ENCODE measurements around the gene P2RX5. TPM values are rescaled to one million over a fixed set of nuclear protein-coding genes. Genes with fewer than 3 reads are reported as not detected.
A peak's percentile ranks its signal among the peaks of the same experiment; 100 is the strongest.
"Not testable (repeated sequence)": the region's sequence is repeated elsewhere in the genome, so short reads cannot be mapped to it uniquely, and the experiment has no call there.

The P2RX5 gene
- total and polyA plus RNA-seq, 5 experiments from 2014 or later: 15.6 to 23.7 (median 22.1) TPM

- not testable (repeated sequence) for H3K9me3 Mint-ChIP-seq, H3K36me3 Mint-ChIP-seq, H3K27me3 Mint-ChIP-seq, H3K4me3 Mint-ChIP-seq, ATAC-seq, DNase-seq, H3K27ac Mint-ChIP-seq
- peaks cover 4 to 25% (median 10%) of the 10 kb centered on the region in 4 donors for H3K4me1 Mint-ChIP-seq
- POLR2A ChIA-PET: interaction anchor here (0.9 to 1.4 kb wide), 2 partner anchors 43 to 45 kb away, joined by 3 to 4 read pairs; no protein-coding TSS in a partner anchor
These were observed 32.1 kb upstream of the P2RX5 start for GRCh38 chr17:3728099-3728498.

GRCh38 chr17:3727041-3727440 is 31.1 kb upstream of the P2RX5 start:
- Mint-ChIP-seq H3K27me3 (no peaks in the 10 kb centered on the region), H3K4me3 (peak overlapping the region in 1 of 10 donors; percentile 4), H3K4me1 (peaks cover 11 to 29% (median 20%) of the 10 kb centered on the region in 4 donors), H3K9me3 (no peaks in the 10 kb centered on the region), H3K36me3 (no peaks in the 10 kb centered on the region), H3K27ac (no peak overlapping the region)
- ATAC-seq (no peak), DNase-seq (no peak)
- POLR2A ChIA-PET: interaction anchor here (1.4 kb wide), 1 partner anchor 44 kb away, joined by 3 read pairs; no protein-coding TSS in a partner anchor

DNA sequence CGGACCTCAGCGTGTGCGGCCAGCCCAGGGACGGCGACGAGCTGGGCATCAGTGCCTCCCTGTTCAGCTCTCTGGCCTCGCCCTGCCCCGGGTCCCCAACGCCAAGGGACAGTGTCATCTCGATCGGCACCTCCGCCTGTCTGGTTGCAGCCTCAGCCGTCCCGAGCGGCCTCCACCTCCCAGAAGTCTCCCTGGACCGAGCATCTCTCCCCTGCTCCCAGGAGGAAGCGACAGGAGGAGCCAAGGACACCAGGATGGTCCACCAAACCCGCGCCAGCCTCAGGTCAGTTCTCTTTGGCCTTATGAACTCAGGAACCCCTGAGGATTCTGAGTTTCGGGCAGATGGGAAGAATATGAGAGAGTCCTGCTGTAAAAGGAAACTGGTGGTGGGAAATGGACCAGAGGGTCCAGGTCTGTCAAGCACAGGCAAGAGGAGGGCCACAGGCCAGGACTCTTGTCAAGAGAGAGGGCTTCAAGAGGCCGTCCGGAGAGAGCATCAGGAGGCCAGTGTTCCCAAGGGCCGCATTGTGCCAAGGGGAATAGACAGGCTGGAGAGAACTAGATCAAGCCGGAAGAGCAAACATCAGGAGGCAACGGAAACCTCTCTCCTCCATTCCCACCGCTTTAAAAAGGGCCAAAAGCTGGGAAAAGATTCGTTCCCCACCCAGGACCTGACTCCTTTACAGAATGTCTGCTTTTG is 28.6 kb upstream of the P2RX5 start:
- Mint-ChIP-seq H3K36me3 (peaks cover 0 to 17% (median 0%) of the 10 kb centered on the region in 3 donors), H3K27ac (peak overlapping the region in 6 of 10 donors; percentile 14 to 86 (median 44)), H3K4me1 (peaks cover 17 to 51% (median 41%) of the 10 kb centered on the region in 4 donors), H3K27me3 (no peaks in the 10 kb centered on the region), H3K9me3 (no peaks in the 10 kb centered on the region), H3K4me3 (peak overlapping the region; percentile 63 to 96 (median 92))
- DNase-seq: no peak
- POLR2A ChIA-PET: interaction anchor here (0.6 to 2.1 kb wide), 8 partner anchors 13 to 419 kb away, joined by 3 to 12 read pairs (median 6); partner anchors contain the start of genes CTNS, CYB5D2, P2RX5 and SHPK
- no peak for ATAC-seq

DNA sequence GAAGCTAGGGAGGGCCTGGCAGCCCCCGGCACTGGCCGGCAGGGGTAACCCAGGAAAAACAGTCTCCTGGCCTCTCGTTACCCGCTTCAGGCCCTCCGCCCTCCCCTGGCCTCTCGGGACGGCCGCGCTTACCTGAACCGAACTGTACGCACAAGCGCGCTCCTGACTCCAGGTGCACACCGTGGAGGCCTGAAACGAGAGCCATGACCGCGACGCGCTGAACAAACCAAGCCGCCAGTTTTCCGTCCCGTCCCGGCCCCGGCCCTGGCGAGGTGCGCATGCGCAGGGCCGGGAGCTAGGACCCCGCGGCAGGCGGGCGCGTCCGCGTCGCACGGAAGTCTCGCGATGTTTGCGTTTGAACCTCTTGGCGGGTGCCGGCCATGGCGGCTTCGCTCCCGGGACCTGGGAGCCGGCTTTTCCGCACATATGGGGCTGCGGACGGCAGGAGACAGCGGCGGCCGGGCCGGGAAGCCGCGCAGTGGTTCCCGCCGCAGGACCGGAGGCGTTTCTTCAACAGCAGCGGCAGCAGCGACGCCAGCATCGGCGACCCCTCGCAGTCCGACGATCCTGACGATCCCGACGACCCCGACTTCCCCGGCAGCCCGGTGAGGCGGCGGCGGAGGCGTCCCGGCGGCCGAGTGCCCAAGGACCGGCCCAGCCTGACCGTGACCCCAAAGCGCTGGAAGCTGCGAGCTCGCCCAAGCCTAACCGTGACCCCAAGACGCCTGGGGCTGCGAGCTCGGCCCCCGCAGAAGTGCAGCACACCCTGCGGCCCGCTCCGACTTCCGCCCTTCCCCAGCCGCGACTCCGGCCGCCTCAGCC is 27.8 kb upstream of the P2RX5 start, which contains the start of gene HASPIN:
Gene HASPIN, plus strand, starts transcription at position 348 of the 822 bp plus-strand sequence. Its CDS starts 33 bp downstream, at position 381.
- POLR2A ChIA-PET: interaction anchor here (0.6 to 2.3 kb wide), 14 partner anchors 8 to 420 kb away, joined by 3 to 25 read pairs (median 6); partner anchors contain the start of genes CTNS, CYB5D2, P2RX5 and SHPK
- H3K4me3 Mint-ChIP-seq: peak within 1 kb of the TSS; percentile 80 to 96 (median 92)
- H3K9me3 Mint-ChIP-seq: no peaks in the 10 kb centered on the region
- peak; percentile 84 to 95 (median 90) for DNase-seq
- H3K4me1 Mint-ChIP-seq: peaks cover 17 to 54% (median 41%) of the 10 kb centered on the region in 4 donors
- H3K27me3 Mint-ChIP-seq: no peaks in the 10 kb centered on the region
- peak; percentile 92 to 96 for ATAC-seq
- peaks cover 0 to 22% (median 0%) of the 10 kb centered on the region in 3 donors for H3K36me3 Mint-ChIP-seq
- peak within 1 kb of the TSS; percentile 83 to 96 (median 92) for H3K27ac Mint-ChIP-seq

DNA sequence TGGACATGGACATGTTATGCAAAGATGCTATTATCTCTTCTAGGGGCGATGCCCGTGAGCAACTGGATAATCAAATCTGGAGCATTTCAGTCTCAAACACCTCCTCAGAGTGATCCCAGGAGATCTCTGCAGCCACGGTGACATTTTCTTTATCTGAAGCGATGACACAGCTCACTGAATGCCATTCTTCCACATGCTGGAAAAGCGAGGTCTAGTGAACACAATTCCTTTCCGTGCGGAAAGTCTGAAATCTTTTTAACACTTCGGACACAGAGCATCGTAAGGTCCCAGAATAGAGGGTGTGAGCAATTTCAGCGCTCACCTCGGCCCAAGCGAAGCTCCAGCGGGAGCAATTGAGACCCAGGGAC is 27.2 kb upstream of the P2RX5 start:
- Mint-ChIP-seq H3K9me3 (no peaks in the 10 kb centered on the region), H3K27ac (peak overlapping the region; percentile 82 to 96 (median 92)), H3K4me3 (peak overlapping the region; percentile 80 to 96 (median 92)), H3K4me1 (peaks cover 17 to 58% (median 41%) of the 10 kb centered on the region in 4 donors), H3K27me3 (no peaks in the 10 kb centered on the region), H3K36me3 (peaks cover 0 to 28% (median 0%) of the 10 kb centered on the region in 3 donors)
- ATAC-seq (no peak), DNase-seq (no peak)
- POLR2A ChIA-PET: interaction anchor here (1.2 to 2.3 kb wide), 12 partner anchors 8 to 420 kb away, joined by 3 to 25 read pairs (median 6); partner anchors contain the start of genes CTNS, CYB5D2, P2RX5 and SHPK

GRCh38 chr17:3722716-3723115 is 26.8 kb upstream of the P2RX5 start:
- Mint-ChIP-seq H3K36me3 (peaks cover 0 to 30% (median under 1%) of the 10 kb centered on the region in 3 donors), H3K4me1 (peaks cover 17 to 62% (median 43%) of the 10 kb centered on the region in 4 donors)
- ATAC-seq: no peak

DNA sequence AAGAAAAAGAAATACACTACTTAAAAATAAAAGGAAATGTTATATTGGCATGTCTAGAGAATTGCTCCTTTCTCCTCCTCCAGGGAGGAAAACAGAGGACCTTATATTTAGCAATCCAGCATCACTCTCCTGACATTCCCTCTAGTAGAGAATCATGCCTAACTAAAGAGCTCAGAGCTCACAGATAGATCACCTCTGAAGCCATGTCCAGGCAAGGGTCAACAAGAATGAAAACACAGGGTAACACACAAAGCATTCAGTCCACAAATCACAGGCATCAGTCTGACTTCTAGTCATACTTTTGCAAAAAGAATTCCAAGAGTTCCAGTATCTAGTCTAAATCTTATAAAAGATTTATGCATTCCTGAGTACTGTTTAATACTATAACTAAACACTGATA is 23.3 kb upstream of the P2RX5 start:
- ATAC-seq (no peak), DNase-seq (no peak)
- Mint-ChIP-seq H3K36me3 (peaks cover 4 to 65% (median 22%) of the 10 kb centered on the region in 3 donors), H3K27ac (peak overlapping the region in 2 of 10 donors; percentile 78 to 91), H3K9me3 (no peaks in the 10 kb centered on the region), H3K27me3 (no peaks in the 10 kb centered on the region), H3K4me3 (no peak overlapping the region), H3K4me1 (peaks cover 19 to 56% (median 52%) of the 10 kb centered on the region in 4 donors)
- POLR2A ChIA-PET: interaction anchor here (0.7 to 1.6 kb wide), 3 partner anchors 18 to 246 kb away, joined by 4 to 6 read pairs (median 6); no protein-coding TSS in a partner anchor

More at GRCh38 chr17:3722716-3723115, 26.8 kb upstream of the P2RX5 start:
- POLR2A ChIA-PET: interaction anchor here (0.7 to 2.3 kb wide), 12 partner anchors 7 to 421 kb away, joined by 3 to 25 read pairs (median 5); partner anchors contain the start of genes CTNS, CYB5D2, P2RX5 and SHPK
- H3K9me3 Mint-ChIP-seq: no peaks in the 10 kb centered on the region
- no peak for DNase-seq
- no peaks in the 10 kb centered on the region for H3K27me3 Mint-ChIP-seq
- H3K4me3 Mint-ChIP-seq: peak overlapping the region; percentile 80 to 96 (median 92)
- peak overlapping the region; percentile 82 to 96 (median 92) for H3K27ac Mint-ChIP-seq

DNA sequence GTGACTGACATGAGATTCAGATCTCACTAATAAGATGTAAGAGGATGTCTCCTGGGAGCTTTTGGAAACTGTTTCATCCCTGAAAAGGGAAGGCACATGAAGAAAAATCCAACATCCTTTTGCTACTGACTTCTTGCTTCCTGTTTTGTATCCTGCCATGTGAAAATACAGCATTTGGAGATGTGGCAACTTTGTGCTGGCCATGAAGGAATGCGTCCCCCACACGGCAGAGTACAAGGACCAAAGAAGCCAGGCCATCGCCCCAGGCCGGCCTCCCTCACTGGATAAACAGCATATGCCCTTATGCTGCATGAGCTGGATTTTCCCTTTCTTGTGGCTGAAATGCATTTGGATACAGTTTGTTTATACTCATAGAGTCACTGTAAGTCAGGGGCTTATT is 22.2 kb upstream of the P2RX5 start:
- Mint-ChIP-seq H3K27me3 (no peaks in the 10 kb centered on the region), H3K4me3 (peak overlapping the region in 1 of 10 donors; percentile 18), H3K36me3 (peaks cover 4 to 70% (median 22%) of the 10 kb centered on the region in 3 donors), H3K9me3 (no peaks in the 10 kb centered on the region), H3K27ac (peak overlapping the region in 1 of 10 donors; percentile 46), H3K4me1 (peaks cover 19 to 57% (median 52%) of the 10 kb centered on the region in 4 donors)
- DNase-seq: no peak
- ATAC-seq: no peak
- POLR2A ChIA-PET: interaction anchor here (0.8 to 1.6 kb wide), 2 partner anchors 17 to 22 kb away, joined by 4 to 6 read pairs; partner anchors contain the start of gene P2RX5

- Mint-ChIP-seq H3K9me3 (no peaks in the 10 kb centered on the region), H3K4me3 (no peak overlapping the region), H3K36me3 (peaks cover 4 to 64% (median 24%) of the 10 kb centered on the region in 3 donors), H3K27me3 (no peaks in the 10 kb centered on the region), H3K27ac (peak overlapping the region in 4 of 10 donors; percentile 40 to 86 (median 76)), H3K4me1 (peaks cover 18 to 56% (median 50%) of the 10 kb centered on the region in 4 donors)
- no peak for ATAC-seq
- POLR2A ChIA-PET: interaction anchor here (0.6 to 1.4 kb wide), 3 partner anchors 8 to 641 kb away, joined by 3 to 7 read pairs (median 5); partner anchors contain the start of gene HASPIN
- no peak for DNase-seq
These were observed 19.3 kb upstream of the P2RX5 start for GRCh38 chr17:3715296-3715695.

- POLR2A ChIA-PET: interaction anchor here (1.1 to 3.5 kb wide), 2 partner anchors 10 to 16 kb away, joined by 3 to 25 read pairs; partner anchors contain the start of genes HASPIN and P2RX5
- Mint-ChIP-seq H3K9me3 (no peaks in the 10 kb centered on the region), H3K27ac (peak overlapping the region; percentile 75 to 90 (median 87))
These were observed 17.0 kb upstream of the P2RX5 start for GRCh38 chr17:3712811-3713463.

GRCh38 chr17:3710951-3711383 is 15.0 kb upstream of the P2RX5 start:
- POLR2A ChIA-PET: interaction anchor here (0.6 to 3.5 kb wide), 9 partner anchors 10 to 1200 kb away, joined by 3 to 25 read pairs (median 4); partner anchors contain the start of genes CTNS, HASPIN, METTL16 and P2RX5
- H3K9me3 Mint-ChIP-seq: no peaks in the 10 kb centered on the region
- H3K4me3 Mint-ChIP-seq: peak overlapping the region in 9 of 10 donors; percentile 26 to 79 (median 63)
- H3K27me3 Mint-ChIP-seq: no peaks in the 10 kb centered on the region
- ATAC-seq: peak; percentile 99
- H3K27ac Mint-ChIP-seq: peak overlapping the region in 9 of 10 donors; percentile 77 to 91 (median 88)
- DNase-seq: peak in 9 of 10 donors; percentile 66 to 86 (median 74)
- H3K4me1 Mint-ChIP-seq: peaks cover 14 to 51% (median 37%) of the 10 kb centered on the region in 4 donors
- peaks cover 0 to 28% (median 10%) of the 10 kb centered on the region in 3 donors for H3K36me3 Mint-ChIP-seq

More at GRCh38 chr17:3712811-3713463, 17.0 kb upstream of the P2RX5 start:
- H3K27me3 Mint-ChIP-seq: no peaks in the 10 kb centered on the region
- peaks cover 16 to 56% (median 47%) of the 10 kb centered on the region in 4 donors for H3K4me1 Mint-ChIP-seq
- H3K36me3 Mint-ChIP-seq: peaks cover 4 to 47% (median 24%) of the 10 kb centered on the region in 3 donors
- DNase-seq: no peak
- H3K4me3 Mint-ChIP-seq: peak overlapping the region; percentile 16 to 63 (median 40)
- ATAC-seq: no peak
